ENCODE results near the gene ALKBH5.

GRCh38 chr17:18191236-18191667, 7.6 kb downstream of the ALKBH5 start:
- TF ChIP-seq CTCF (IDR thresholded peaks at IDR 0.05) = no peak
- no peak for TF ChIP-seq POLR2A (IDR thresholded peaks at IDR 0.05)

Measured in heart left ventricle (tissue), 13 donors.